Tibial nerve (tissue), 4 donors: ENCODE results near the gene SHANK3.

Source experiments
- CTCF ChIP-seq, 5 experiments: fragments of 200-600 bp in 3 of 5; fragments of 450-650 bp in 2 of 5; sonication (generic) in 3 of 5; IDR thresholded peaks; one replicate each; pipeline ENCODE4 v1.5.1; 2016 to 2019; ENCODE audit warnings: antibody characterized with exemption in 5 of 5, mild to moderate bottlenecking in 3 of 5, moderate library complexity in 2 of 5
- EP300 ChIP-seq, 2 donors: sonication (generic); formaldehyde crosslinking; IDR thresholded peaks; one replicate each; pipeline ENCODE4 v1.6.1; 2017; ENCODE audit warnings: antibody characterized with exemption in 2 of 2, mild to moderate bottlenecking in 1 of 2
- POLR2A ChIP-seq, 2 donors: fragments of 450-650 bp; IDR thresholded peaks; one replicate each; pipeline ENCODE4 v1.6.1; 2017; ENCODE audit warnings: antibody characterized with exemption in 2 of 2, mild to moderate bottlenecking in 2 of 2, moderate library complexity in 2 of 2

GRCh38 chr22:50717709-50718351 is 45.2 kb downstream of the SHANK3 start:
- TF ChIP-seq CTCF (IDR thresholded peaks at IDR 0.05): no peak
- no peak for TF ChIP-seq EP300 (IDR thresholded peaks at IDR 0.05)
- TF ChIP-seq POLR2A (IDR thresholded peaks at IDR 0.05): no peak
